T-helper 22 cell (primary cell): ENCODE results near the gene NPM3.
A peak's percentile ranks its signal among the peaks of the same experiment; 100 is the strongest.

Experiments
- DNase-seq: peaks from one replicate; pipeline ENCODE4 v3.0.0-alpha.2; 2020; ENCODE audit warnings: low read depth

The NPM3 gene, protein sequence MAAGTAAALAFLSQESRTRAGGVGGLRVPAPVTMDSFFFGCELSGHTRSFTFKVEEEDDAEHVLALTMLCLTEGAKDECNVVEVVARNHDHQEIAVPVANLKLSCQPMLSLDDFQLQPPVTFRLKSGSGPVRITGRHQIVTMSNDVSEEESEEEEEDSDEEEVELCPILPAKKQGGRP

DNA sequence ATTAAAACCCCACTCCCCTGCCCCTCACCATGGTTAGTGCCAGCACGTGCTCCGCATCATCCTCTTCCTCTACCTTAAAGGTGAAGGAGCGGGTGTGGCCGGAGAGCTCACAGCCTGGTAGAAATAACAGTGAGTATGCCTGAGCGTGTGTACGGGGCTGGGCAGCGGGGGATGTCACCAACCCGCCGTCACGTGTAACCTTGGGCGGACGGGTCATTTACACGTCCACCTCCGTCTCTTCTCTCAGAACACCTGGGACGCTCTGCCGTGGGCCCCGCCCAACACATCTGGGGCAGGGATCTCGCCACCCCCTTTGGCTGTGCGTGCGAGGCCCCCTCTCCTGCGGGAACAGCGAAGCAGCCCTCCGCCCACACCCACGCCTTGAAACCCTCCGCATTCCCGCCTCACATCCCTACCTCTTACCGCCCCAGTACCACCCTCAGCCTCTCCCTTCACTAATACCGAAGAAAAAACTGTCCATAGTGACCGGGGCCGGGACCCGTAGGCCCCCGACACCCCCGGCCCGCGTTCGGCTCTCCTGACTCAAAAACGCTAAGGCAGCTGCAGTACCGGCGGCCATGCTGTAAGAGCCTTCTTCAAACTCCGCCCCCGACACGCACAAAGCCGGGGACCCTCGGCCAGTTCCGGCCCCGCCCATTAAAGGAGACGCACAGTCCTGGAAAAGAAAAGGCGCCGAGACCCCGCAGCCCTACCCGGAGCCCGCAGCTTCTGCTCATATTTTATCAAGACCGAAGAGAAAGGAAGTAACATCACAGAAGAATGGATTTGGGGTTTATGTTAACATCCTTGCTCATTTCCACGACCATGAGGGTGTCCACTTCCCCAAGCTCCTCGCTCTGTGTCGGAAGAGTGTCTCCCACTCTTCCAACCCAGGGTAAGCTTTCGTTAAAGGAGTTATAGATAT, at the start of gene NPM3:
NPM3 (minus strand) TSS at position 636 of the 925 bp plus-strand sequence; CDS start at position 580, 56 bp downstream.
- DNase-seq = peak; percentile 67

DNA sequence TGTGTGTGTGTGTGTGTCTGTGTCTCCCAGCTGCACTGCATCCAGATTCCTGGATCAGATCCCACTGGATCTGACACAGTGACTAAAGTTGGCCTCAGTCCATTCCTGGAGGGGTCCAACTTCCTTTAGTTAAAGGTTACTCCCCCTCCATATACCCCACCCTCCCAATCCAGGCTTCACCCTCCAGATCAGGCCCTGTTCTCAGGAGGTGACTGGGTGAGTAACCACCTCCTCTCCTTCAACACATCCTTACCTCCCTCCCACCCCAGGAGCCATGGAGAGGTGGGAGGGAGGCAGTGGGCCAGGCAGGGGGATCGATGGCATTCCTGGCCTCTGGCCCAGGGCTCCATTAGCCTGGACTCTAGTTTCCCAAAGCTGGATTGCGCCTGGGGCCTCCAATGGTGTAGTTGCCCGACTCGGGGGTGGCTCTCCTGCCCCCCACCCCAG, 49.1 kb upstream of the NPM3 start:
- DNase-seq = no peak

DNA sequence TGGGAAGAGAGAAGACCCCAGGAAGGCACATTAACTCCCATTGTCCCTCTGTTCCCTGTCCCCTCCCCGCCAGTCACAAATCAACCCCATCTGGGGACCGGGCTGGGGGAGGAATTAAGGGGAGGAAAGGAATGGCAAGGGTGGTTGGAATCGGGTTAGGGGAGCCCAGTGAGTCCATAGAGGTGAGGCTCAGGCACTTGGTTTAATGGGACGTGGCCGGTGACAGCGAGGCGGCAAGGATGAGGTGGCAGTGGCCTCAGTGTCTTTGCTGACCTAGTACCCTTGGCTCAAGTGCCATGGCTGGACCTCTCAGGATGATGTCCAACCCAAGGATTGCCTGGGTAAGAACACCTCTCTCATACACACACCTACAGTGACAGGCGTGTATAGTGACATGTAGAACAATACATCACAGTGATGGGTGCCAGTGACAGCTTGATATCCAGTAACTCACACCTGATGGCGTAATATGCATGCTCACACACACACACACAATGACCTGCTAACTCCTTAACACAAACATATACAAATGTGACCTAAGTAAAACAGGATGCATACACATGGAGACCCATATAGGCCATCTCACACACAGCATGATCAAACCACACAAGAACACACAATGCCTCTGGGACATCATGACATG, 48.0 kb upstream of the NPM3 start:
- no peak for DNase-seq

DNA sequence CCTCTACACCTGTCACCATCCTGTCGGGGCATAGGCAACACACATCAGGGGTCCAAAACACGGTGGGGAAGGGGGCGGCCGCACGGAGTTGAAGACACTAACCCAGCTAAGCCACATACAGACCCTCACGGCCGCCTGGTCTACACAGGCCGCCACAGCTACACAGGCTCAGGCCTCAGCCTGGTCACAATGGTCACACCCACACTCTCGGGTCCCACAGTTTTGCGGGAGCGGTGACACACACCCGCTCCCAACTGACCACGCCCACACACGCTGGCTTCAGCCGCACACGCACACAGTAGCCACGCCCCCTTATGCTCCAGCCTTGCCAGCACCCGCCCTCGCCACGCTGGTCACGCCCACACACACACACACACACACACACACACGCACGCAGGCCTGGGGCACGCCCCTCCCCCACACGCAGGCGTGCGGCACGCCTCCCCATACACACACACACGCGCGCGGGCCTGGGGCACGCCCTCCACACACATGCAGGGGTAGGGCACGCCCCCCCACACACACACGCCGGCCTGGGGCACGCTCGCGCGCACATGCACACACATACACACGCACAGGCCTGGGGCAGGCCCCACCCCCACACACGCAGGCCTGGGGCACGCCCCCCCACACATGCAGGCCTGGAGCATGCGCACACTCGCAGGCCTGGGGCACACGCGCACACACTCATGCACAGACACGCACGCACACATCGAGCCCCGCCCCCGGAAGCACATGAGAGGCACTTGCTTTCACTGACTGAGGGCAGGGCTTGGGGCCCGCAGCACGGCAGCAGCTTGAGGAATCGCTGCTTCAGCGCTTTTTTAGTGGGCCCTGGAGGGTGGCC, 47.3 kb upstream of the NPM3 start:
- DNase-seq = peak; percentile 96

DNA sequence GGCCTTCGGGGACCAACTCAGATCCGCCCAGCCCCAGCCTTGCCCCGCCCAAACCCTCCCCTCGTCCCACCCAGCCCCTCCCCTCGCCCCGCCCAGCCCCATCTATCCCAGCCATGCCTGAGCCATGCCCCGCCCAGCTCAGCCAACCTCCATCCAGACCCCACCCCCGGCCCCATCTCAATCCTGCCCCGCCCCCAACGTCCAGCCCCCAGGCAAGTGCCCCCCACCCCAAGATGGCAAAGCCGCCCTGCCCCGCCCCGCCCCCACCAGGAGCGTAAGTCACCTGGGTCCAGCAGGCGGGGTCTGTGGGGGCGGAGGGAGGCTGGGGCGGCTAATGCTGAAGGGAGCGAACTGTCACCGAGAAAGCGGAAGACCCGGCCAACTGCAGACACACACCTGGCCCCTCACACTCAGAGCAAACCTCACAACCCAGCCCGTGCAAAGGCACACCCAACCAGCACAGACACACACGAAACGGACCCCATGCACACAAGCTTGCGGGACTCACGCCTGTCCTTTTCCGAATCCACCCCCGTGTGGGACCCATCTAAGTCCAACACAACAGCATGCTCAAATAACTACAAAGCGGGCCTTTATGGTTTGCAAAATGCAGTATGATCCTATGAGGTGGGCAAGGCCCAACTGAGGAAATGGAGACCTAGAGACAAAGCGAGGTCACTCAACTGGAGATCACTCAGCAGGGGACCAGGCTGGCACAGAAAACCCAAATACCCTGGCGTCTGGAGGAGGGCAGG, 46.5 kb upstream of the NPM3 start:
- DNase-seq = peak; percentile 67

DNA sequence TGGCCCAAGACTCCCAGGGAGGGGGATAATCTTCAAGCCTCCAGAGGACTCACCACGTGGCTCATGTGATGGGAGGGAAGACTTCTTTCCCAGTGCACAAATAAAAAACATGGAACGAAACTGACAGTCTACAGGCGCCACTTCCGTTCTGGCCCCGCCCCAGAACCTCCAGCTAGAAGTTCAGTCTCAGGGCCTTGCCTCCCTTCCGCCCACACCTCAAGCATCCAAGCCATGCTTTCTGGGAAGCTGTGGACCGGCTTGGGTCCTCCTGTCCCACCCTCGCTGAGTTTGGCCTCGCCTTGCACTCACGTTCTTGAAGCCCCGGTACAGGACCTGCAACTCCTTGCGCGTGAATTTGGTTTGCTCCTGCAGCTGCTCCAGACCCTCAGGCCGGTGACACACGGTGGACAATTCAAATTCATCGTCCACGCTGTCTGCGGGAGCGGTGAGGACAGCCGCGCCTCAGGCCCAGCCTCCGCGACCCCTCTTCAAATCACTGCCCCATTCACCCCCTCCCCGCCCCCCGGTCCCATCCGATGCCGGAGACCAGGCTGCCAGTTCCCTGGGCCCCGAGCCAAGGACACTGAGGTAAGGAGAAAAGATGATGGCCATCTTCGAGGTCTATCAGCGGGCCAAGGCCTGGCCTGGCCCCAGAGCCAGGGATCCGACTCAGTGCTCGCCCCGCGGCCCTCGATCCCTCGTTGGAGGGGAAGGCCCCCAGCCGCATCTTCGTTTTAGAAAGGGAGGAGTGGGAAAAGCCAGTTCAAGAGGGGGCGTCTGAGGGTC, 45.7 kb upstream of the NPM3 start:
- no peak for DNase-seq

DNA sequence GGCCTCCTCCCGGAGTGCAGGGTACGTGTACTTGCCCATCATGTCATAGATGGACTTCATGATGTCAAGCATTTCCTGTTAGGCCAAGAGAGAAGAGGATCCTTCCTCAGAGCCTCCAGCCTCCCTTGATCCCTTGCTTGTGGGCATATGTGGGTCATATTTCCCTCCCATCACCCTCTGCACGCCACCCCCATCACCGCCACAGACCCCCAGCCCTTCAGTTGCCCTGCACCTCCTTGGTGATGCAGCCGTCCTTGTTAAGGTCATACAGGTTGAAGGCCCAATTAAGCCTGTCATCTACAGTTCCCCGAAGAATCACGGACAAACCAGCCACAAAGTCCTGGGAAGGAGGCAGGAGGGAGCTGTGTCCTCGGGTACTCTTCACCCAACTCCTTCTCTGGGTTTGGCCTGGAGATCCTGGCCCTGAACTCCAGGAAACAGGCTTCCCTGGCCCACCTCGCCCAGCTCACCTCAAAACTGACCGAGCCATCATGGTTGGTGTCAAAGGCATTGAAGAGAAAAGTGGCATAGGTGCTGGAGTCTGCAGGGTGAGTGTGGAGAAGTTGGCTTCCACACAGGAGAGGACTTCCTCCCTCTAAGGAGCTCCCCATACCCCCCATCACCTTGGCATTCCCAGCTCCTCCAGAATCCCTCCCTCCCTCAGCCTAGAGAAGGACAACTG, 44.8 kb upstream of the NPM3 start:
- DNase-seq = no peak

DNA sequence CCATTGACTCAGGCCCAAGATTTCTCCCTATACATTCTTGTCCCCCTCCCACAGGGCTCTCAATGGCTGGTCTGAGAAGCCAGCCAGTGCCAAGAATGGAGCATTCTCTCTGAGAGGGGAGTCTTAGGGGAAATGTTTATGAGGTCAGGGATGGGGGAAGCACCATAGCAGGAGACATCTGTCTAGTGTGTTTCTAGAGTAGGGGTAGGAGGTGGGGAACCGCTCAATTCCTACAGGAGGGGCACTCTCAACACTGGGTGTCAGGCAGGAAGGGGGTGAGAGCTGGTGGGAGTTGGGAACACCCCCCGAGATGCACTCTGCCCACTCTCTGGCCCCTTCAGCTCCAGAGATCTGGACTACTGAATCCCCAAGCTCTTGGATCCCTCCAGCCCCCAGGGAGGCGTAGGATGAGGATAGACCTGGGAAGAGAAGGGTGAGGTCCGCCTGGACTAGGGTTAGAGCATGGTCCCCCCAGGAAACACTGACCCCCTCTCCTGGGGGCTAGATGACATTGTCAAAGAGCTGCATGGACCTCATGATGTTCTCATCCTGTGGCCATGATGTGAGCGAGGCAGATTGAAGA, 43.7 kb upstream of the NPM3 start:
- DNase-seq = no peak

DNA sequence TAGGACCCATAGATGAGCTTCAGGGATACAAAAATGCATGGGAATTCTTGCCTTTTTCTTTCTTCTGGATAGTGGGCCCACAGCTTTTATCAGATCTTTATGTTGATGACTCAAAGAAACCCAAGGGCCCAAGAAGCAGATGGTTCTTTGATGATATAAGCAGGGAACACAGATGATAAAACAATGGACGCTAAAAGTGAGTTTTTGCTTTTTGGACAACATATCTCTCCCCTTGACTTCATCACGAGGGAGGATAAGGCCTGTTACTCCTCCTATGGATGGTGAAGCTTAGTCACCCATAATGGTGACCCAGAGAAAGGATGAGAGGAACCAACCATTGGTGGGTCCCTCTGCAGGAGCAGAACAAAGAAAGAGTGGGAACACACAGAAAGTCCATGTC, 41.5 kb upstream of the NPM3 start:
- DNase-seq = no peak

DNA sequence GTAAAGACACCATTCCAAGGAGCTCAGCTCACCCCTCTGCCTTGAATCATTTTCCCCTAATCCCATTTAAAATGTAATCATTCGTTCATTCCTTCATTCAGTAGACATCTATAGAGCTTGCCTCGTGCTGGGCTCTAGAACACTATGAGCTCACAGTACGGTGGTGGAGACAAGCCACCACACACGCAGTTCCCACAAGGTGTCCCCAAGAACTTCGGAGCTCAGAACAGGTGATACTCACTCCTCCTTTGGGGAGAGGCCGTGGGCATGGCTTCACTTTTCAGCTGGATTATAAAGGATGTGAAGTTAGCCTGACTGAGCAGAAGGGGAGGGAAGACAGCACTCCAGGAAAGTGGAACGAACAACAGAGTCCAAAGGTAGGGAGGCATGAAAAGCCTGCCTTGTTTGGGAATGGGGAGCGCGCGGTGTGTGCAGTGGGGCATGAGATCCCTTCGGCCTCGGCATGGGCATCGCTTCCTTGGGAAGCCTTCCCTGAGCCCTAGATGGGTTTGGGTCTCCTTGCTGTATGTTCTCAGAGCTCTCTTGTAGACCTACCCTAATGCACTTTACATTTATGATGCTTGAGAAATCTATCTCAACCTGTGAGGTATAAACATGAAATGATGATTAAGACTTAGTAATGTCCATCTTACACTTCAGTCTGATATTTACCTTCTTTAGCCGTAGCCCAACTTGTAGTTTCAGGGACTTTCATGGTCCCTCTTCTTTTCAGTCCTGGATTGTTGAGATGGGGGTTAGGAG, 35.8 kb upstream of the NPM3 start:
- DNase-seq = peak; percentile 29

DNA sequence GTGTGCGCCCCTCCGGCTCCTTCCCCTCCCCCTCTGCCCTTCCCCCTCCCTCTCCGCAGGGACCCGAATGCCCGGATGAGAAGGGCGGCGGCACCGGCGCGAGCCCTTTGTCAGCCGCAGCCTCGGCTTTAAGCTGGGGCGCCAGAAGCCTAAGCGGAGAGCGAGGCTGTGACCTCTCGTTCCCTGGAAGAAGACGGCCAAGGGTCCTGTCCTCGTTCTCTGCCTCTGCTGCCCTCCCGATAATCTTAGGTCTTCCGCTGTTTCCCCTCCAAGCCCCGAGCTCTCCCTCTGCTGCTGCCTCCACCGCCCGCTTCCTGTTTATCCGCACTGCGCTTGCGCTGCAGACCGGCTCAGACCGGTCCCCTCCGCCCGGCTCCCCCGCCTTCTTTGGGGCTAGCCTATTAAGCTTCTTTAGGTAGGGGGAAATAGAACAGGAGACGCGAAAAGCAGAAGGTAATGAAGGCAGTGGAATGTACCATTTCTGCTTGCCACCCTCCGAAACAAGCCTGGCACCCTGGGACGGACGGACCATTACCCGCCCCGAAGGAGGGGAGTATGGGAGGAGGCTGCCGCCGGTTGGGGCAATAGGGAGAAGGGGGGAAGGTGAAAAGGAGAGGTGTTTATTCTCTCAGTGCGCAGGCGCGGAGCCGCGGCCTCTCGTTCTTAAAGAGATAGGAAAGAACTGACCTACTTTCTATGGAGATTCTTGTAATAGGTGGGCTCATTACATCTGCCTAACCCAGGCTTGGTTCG, 35.0 kb upstream of the NPM3 start, which contains the start of gene OGA:
OGA (minus strand) TSS at position 326 of the 753 bp plus-strand sequence. CDS start 422 bp downstream, outside the sequence.
- peak; percentile 99 for DNase-seq

DNA sequence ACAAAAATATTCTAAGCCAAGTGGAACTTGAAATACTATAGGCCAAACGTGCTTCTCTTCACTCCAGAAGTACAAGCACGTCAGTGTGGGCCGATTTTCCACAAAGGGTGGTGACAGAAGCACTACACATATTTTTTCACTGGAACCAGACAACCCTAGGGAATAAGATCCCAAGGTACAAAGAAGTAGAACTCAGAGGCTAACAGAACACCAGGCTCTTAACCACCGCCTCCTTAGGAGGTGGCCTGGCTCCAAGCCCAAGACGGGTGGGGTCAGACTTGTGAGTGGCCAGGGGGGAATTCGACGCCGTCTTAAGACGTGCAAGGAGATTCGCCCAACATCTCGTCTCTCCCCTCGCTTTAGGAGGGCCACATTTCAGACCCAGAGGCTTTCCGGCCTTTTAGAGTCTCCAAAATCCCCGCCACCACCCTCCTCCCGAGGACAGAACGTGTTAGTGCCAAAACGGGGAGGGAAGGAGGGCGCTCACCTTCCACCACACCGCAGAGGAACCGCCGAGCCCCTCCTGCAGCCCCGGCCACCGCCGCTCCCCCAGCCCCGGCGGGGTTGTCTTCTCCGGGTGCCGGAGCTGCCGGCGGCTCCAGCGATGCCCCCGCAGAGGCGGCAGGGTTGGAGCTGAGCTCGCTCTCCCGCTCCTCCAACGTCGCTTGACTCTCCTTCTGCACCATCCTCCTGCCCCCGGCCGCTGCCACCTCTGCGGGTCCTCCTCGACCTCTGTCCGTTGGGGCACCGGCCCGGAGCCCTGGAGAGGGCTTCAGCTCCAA, 34.3 kb upstream of the NPM3 start:
- DNase-seq = peak; percentile 19

DNA sequence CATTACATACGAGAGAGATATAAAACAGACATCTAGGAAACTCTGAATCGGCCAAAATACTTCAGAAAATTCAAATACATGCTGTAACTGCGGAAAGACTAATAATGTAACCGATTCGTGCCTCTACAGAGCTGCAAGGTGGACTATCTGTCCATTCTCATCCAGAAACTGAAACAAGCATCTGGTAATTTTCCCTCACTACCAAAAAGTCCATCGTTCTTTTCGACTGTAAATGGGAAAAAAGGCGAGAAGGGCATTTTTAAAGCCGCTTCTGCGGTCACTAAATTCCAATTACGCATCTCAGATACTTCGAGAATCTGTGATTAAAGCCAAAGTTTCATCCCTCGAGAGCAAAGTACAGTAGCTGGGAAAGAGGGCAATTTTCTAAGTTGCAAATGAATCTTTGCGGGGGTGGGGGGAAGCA, 33.7 kb upstream of the NPM3 start:
- DNase-seq = no peak

DNA sequence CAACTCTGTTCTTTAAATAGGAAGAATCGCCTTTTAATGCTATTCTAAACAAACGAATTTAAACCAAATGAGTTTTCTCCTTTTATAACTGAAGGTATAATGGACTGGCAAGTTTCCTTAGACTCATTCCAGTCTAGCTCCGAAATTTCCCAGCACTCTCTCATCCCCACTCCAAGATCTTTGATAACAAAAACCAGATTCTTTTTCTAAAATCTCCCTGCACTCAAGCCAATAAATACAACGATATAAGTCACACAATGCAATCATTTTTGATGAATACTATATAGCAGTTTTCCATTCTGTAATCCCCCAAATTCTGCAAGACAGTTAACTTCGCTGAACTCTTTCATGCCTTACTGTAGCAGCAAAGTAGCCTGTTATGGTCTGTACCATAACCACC, 33.1 kb upstream of the NPM3 start:
- no peak for DNase-seq

DNA sequence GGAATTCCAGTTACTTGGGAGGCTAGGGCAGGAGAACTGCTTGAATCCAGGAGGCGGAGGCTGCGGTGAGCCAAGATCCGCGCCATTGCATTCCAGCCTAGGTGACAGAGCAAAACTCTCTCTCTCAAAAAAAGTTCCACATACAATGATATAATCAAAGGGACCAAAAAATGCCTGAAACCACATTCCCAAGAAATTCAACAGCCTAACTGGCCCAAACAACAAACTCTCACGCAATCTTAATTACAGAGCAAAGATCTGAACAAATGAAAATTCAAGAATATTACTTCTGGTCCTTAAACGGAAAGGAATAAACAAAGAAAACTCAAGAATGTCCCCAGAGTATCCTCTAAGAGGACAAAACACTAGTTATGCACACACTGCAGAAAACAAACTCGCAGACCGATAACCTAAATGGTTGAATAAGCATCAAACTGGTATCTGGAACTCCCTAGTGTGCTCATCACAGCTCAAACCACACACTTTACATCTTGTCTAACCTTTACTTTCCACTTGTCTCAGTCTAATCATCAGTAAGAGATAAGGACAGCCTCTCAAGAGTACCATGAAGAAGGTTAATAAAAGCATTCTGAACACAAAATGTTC, 31.3 kb upstream of the NPM3 start:
- no peak for DNase-seq

DNA sequence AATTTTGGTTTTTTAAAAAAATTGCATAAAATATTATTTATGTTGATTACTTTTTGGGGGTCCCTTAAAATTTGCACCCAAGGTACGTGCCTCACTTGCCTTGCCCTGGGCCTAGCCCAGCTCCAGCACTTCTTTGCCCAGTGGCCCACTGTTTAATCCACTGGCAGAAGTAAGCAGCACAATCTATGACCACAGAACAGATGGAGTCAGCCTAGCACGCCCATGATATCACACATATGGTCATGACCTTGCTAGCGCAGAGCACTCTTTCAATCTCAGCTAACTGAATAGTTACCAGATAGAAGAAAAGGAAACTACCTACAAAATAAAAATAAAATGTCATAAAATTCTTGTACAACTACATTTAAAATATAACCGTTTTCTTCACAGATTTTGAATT, 29.4 kb upstream of the NPM3 start:
- DNase-seq = no peak

DNA sequence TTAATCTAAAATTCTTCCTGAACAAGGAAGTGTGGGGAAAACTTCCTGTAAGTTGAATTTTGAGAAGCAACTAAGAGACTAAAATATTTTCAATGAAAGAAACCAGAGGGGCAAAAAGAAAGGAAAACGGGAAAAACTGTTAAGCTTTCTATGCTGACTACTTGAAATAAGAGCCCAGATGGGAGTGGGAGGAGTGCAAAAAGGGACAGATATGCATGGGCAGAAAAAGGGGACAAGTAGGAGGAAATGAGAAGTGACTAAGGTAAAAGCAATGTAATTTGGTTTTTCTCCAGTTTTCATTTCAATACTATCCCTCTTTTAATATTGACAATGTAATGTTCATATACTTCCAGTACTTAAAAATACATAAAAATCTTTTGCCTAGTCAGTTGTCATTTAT, 23.9 kb upstream of the NPM3 start:
- no peak for DNase-seq
